Measurements from ENCODE around the gene CAPN13.
A peak's percentile ranks its signal among the peaks of the same experiment; 100 is the strongest.

CAPN13 gene

GRCh38 chr2:30679426-30680088, 127.7 kb downstream of the CAPN13 start:
- DNase-seq: no peak

- no peak for DNase-seq
These were observed 128.7 kb downstream of the CAPN13 start for GRCh38 chr2:30678410-30679137.

GRCh38 chr2:30677861-30678385, 129.3 kb downstream of the CAPN13 start:
- DNase-seq: no peak

GRCh38 chr2:30677231-30677630, 130.0 kb downstream of the CAPN13 start:
- DNase-seq: no peak

GRCh38 chr2:30675758-30676157, 131.5 kb downstream of the CAPN13 start:
- DNase-seq: peak; percentile 11

GRCh38 chr2:30673127-30673526, 134.1 kb downstream of the CAPN13 start:
- DNase-seq: no peak
